GM18858 (cell line): Measurements from ENCODE around the gene PARN.
"Not testable (repeated sequence)": the region's sequence is repeated elsewhere in the genome, so short reads cannot be mapped to it uniquely, and the experiment has no call there.

Experiments
- ATAC-seq: cut with Tn5 transposase; IDR thresholded peaks from one replicate; pipeline ENCODE4 v1.9.1; 2021; ENCODE audit not compliant: unreplicated experiment

Gene PARN

DNA sequence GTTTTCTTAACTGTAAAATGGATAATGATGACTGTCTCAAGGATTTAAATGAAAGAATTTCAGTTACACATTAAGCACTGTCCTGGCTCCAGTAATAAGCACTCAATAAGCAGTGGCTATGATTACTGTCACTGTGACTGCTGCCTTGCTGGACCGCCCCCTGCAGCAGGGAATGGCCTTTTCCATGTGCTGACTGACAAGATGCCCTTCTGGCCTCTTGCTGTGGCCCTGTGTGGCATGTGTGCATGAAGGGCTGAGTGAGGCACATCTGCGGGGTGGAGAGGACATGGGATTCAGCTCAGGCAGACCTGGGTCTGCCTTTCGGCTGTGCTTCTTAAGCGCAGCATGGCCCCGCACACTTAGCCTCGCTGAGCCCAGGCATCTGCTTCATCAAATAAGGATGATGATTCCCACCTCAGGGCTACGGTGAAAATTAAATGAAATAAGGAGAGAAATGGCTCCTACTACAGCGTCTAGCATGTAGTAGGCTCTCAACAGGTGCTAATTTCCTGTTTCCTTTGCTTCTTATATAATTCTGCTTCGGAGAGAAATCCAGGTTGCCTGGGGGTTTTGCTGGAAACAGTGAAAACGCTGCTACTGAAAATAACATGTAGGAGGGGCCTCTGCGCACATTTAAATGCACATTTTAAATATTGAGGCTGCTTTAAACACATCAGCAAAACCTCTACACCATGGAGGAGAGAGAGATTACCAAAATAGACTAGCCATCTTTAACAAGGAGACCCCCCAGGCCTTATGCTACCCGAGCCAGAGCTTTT, 183.9 kb downstream of the PARN start:
- no peak for ATAC-seq

DNA sequence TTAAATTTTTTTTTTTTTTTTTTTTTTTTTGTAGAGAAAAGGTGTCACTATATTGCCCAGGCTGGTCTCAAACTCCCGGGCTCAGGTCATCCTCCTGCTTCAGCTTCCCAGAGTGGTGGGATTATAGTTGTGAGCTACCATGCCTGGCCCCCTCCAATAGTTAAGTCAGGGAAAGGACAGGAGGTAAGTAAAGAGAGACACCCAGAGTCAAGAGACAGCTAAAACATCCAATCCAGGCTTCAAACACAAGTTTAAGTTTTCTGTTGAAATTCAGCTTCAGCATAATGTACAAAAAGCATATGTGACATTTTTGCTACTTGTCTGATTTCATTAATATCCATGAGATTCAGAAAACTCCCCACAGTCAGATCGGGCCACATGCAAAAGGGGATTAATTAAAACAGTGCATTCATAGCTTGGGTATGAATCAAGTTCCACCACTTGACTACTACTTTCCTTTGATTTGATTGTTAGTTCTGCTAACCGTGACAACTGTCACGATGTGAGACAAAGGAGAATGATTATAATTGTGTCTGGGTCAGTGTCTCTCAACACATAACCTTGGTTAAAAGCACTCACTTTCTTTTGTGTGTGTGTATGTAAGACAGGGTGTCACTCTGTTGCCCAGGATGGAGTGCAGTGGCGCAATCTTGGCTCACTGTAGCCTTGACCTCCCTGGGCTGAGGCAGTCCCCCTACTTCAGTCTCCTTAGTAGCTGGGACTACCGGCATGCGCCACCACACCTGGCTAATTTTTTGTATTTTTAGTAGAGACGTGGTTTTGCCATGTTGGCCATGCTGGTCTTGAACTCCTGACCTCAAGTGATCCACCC, 184.9 kb downstream of the PARN start:
- ATAC-seq: no peak

DNA sequence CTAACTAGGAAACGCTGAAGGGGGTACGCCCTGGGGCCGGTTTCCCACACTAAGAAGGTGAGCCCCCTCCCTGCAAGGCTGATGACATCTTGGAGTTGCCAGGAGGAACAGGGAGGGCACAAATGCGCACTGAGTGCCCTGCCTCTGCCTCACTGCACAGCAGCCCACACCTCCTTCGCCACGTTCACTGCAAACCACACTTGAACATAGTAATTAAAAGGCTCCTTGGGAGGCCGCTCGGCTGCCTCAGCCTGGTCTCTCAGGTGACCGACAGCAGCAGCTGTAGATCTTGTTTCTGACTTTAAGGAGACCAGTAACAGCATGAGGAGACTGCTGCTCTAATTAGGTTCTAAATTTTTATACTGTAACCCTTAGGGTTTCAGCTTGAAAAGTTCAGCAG, 188.5 kb downstream of the PARN start:
- not testable (repeated sequence) for ATAC-seq

DNA sequence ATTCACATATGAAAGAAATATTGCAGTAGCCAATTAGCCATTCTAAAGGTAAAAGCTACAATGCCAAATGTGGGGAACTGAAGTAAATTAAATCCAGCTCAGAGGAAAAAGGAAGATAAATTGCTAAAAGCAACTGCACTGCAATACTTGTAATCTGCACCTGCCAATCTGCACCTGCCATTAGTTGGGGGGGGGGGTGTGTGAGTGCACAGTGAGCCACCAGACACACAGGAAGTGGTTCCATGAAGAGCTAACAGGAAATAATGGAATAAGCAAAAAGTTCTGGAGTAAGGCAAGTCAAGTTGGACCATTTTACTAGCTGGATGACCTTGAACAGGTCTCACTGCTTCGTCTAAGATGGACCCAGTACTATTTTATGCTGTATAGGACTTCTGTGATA, 191.8 kb downstream of the PARN start:
- ATAC-seq: no peak

DNA sequence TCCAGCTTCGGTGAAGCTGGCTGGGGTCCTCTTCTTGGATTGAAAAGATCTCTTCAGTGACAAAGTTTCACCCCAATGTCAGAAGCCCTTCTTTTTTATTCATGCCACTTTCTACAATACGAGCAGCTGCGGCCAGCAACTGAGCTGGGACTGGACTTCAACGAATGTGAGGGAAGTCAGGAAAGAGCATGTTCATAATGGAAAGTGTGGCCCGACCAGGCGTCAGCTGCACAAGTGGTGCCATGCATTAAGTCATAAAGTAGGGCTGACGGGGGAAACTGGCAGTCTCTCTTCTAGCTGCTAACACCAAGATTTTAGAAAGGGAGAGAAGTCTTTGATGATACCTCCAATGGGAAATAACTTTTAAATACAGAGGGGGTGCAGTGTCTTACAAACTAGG, 192.6 kb downstream of the PARN start:
- no peak for ATAC-seq

DNA sequence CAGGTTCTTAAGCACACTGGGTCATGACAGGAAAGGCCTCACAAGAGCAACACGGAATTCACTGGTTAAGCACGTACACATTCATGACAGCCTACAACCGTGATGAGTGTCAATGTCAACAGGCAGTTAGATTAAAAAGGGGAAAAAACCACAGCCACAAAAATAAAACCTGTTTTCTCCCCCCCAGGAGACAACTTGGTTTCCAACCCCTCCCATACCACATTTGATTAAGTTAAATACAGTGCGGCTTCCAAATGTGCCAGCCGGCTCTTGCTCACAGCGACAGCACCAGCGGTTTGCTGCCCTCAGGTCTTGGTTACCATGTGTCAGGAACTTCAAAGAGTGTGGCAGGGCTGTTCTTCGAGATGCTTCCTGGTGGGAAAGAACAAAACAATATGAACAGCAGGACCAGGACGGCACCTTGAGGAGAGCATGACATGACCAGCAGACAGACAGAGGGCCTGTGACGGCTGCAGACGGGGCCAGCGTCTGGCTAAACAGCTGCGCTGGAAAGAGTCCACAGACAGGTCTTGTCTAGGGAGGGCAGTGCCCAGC, 193.6 kb downstream of the PARN start:
- ATAC-seq: no peak

DNA sequence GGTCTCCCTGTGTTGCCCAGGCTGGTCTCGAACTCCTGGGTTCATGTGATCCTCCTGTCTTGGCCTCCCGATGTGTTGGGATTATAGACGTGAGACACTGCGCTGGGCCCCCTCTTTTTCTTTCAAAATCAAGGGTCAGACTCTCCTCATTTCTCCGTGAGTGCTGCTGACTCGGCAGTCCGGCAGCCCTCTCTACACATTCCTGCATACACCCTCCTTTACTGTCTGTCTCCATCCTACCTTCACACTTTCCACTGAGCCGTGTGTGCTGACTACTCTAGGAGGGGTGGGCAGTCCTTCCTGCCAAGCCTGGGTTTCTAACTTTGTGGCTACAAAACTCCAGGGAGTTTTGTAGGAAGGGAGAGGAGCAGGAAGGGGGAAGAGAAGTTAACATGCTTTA, 195.2 kb downstream of the PARN start:
- no peak for ATAC-seq

DNA sequence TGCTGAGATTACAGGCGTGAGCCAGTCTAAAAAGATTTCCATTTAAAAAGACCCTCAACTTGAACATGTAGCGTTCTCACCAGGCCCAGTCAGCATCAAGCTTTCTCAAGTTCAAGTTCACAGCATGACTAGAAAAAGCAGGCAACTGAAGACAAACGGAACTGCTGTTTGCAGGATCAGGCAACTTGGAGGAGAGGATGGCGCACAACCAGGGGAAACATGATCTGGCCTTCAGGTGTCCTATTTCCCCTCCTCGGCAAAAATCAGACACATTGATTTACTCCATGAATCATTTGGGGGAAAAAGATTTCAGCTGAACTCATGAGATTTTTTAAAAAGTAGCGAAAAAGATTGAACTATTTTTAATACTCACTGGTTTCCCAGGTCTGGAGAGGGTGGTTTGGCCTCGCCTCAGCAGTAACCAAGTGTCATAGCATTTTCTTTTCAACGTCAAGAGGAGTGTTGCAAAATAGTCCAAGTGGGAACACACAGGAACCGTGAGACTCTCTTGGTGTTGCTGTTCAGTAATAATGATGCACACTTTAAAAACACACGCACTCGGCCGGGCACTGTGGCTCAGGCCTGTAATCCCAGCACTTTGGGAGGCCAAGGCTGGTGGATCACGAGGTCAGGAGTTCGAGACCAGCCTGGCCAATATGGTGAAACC, 201.0 kb downstream of the PARN start:
- not testable (repeated sequence) for ATAC-seq

DNA sequence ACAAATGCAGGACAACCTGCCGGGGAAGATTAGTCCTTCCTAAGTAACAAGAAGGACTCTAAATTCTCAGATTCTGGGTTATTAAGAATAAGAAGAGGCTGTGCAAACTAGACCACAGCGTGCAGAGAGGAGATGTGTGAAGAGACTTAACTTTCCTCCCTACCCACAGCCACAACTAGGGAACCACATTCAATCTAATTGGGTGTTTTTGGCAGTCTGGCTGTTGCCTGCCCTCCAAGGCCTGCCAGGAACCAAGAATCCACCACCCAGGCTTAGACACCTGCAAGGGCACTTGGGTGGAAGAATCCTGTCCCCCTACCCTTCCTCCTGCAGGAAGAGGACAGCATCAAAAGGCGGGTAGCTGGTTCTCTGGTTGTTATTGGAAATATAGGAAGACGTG, 202.0 kb downstream of the PARN start:
- ATAC-seq: no peak

DNA sequence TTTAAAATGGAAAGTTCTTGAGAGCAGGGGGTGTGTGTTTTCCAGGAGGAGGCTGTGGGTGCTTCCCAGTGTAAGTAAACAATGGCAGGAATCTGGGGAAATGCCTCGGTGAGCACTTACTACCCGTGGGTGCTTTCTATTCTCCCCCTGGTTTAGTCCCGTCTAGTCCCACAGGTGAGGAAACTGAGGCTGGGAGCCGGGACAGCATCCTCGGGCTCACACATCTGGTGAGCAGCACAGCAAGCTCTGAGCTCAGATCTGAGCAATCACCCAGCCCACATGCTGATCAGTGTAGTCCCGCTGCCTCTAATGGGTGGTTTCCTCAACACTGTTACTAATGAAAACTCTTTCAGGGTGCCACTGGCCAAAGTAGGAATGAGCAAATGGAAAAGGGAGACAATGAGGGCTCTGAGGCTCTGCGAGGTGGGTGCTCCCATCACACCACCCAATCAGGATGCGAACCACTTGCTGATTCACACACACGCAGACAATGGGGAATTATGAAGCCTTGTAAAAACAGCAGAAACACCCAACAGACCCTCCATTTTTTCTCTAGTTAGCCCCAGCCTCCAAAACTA, 202.6 kb downstream of the PARN start:
- no peak for ATAC-seq

DNA sequence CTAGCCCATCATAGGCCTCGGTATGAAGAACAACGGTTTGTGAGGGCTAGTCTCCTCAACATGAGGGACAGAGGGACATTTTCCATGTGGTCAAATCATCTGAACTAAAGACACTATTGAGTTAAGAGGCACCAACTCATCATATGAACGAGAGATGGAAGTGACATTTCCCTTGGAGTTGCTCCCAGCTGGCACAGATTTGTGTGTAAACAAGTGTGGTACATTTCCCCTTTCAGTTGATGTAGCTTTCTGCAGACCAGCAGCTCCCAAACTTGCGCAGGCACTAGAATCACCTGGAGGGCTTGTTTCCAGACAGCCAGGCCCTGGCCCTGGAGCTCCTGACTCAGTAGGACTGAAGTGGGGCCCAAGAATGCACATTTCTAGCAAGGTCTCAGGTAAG, 205.5 kb downstream of the PARN start:
- ATAC-seq: no peak

DNA sequence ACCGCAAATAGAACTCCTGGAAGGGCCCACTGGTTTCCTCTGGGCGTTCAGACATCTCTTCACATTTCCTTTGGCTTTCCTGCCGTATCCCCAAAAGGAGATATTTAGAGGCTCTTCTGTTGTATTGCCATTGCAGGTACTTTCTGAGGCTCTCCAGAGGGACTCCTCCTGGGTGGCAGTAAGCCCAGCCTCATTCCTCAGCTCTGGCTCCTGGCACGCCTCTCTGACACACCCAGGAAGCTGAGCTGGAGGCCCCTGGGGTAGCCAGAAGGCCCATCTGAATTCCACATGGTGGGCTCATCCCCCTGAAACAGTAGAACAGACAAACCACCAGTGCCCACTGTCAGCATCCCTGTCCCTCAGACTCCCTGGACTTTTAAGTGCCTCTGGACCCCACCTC, 206.7 kb downstream of the PARN start:
- ATAC-seq: no peak

DNA sequence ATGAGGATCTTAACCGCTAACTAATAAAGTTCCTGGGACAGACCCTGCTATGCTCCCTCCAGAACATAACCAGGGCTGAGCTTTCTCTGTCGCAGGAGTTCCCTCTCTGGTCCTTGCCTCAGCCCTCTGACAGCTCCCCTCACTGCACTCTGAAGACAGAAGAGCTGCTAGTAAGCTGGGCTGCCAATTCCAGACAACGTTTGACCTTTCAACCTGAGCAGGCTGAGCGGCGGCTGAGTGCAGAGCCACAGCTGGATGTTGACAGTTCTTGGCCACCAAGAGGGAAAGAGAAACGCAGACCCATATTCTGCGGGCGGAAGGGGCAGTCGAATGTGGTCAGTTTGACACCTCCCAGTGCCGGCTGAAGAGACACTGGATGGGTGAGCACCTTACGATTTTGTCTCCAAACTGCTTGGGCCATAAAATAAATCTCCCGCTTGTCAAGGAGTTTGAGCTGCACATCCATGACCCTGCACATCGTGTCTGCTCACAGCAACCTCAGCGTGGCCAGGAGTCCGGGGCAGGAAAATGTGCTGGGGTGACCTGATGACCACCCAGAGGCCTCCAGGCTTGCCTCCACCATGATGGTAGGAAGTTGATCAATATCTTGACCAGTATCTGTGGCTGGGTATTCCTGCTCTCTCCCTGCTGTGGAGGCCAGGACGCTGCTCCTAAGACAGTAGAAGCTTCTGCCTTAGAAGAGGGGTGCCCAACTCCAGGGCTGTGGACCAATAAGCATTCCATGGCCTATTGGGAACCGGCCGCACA, 209.2 kb downstream of the PARN start:
- no peak for ATAC-seq

DNA sequence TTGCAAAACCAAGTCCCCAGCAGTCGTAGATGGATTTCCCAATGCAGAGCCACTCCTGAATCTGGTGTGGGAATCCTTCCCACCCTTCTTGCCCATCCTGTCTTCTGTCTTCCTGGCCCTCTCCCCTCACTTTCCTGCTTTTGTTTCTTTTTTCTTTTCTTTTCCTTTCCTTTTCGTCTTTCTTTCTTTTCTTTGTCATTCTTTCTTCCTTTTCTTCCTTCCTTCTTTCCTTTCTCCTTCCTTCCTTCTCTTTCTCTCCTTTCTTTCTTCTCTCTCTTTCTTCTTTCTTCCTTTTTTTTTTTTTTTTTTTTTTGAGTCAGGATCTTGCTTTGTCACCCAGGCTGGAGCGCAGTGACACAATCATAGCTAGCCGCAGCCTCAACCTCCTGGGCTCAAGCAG, 209.8 kb downstream of the PARN start:
- ATAC-seq: not testable (repeated sequence)

DNA sequence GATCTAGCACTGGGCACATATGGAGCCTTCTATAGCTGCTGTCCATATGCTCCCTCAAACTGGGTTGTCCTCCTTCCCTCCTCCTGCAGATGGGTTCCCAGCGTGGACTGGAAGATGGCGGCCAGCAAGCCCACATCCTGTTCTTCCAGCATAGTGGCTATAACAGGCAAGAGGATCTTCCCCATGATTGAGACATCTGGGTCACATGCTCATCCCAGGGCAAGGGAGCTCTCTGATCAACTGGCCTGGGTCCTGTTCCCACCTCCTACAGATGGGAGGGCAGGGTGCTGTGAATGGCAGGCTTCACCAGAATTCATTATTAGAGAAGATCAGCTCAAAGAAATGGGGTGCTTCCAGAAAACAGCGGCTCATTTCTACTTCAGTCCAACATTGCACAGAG, 210.2 kb downstream of the PARN start:
- no peak for ATAC-seq

DNA sequence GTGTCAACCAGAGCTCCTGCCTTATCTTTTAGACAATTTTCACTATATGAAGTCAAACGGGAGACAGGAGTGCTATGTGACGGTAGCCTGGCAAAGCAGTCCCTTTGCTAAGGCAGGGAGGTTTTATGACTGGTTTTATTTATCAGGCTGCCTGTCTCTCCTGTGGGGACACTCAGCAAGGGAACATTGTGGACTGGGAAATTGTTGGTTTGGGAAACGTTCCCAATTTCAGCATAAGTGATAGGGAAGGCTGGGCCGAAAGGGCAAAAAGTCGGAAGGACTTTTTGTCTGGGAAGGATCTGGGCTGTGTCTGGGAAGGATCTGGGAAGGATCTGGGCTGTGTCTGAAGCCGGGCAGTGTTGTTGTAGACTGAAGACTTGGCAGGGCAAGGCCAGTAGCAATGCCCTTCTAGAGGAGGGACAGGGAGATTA, 211.2 kb downstream of the PARN start:
- no peak for ATAC-seq

DNA sequence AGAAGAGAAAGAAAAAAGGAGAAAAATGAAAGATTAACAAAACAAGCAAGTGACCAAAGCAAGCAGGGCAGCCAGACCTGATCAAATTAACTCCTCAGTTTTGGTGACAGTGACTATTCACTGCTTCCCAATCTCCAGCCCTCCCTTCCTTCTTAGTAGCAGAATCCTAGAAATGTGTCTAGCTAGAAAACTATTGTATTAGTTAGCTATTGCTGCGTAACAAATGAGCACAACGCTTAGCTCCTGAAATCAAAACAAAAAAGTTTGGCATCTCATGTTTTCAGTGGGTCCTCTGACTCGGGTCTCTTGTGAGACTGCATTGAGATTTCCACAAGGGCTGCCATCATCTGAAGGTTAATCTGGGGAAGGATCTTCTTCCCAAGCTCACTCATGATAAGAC, 213.9 kb downstream of the PARN start:
- ATAC-seq: no peak

DNA sequence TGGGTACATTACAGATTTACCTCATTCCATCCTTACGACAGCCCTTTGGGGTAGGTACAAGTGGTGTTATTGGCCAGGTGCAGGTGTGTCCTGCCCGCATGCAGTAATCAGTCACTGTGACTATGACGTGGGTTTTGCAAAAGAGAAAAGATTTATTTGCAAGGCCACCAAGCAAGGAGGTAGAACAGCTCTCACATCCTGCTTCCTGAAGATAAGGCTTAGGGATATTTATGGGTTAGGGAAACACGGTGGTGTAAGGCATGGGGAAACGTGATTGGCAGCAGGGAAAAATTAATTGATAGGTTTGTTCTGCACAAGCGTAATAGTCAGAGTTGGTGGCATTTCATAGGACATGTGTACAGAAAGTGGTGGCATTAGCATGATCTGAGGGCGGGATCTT, 214.8 kb downstream of the PARN start:
- no peak for ATAC-seq

DNA sequence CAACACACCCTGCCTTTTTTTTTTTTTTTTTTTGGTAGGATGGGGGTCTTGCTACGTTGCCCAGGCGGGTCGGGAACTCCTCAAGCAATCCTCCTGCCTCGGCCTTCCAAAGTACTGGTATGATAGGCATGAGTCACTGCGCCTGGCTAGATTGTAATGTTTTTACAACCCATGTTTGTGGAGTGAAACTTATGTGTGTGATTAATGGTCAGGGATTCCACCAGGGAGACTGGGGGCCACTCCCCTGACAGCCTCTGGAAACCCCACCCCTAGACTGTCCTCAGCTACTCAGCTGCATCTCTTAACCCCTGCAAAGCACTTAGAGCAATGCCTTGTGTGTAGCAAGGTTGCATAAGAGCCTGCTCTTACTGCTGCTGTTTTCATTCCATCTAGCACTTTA, 220.5 kb downstream of the PARN start:
- no peak for ATAC-seq

DNA sequence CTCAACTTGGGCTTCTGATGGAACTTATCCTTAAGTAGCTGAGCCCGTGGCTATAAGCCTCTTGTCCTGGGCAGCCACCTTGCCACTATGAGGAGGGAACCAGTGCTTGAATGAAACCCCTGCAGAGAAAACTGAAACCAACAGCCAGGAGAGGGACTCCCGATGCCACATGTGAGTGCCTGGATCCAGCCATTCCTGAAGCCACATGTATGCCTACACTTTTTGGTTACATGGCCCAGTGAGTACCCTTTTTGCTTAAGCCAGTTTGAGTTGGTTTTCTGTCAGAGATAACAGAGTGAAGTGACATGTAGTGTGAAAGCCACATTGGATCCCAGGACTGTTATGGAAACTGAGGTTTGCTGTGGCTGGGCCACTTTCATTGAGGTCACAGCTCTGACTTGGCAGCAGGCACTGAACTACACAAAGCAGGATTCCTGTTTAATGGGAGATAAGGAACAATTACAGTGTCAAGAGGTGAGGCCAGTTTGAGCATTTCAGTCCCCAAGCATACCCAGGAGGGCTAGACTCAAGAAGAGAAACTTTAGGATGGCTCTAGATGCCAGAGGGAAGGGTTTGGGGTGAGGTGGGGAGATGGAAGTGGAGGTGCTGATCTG, 222.2 kb downstream of the PARN start:
- ATAC-seq: no peak
